Esophagus squamous epithelium (tissue), 4 donors: Measurements from ENCODE around the gene INTS13.

Experiments used
- POLR2A ChIP-seq, 4 donors: fragments of 450-650 bp; IDR thresholded peaks; one replicate each; pipeline ENCODE4 v1.6.1; 2017; ENCODE audit warnings: antibody characterized with exemption in 4 of 4, mild to moderate bottlenecking in 4 of 4, moderate library complexity in 3 of 4
- TF ChIP-seq, protein P1 (sequence below), 6 experiments: fragments of 450-650 bp in 4 of 6; fragments of 200-600 bp in 2 of 6; sonication (generic) in 2 of 6; IDR thresholded peaks; one replicate each; pipeline ENCODE4 v1.5.1; 2016 to 2019; ENCODE audit warnings: antibody characterized with exemption in 6 of 6, mild to moderate bottlenecking in 4 of 6, moderate library complexity in 4 of 6

- no peak for TF ChIP-seq POLR2A (IDR thresholded peaks at IDR 0.05)
- TF ChIP-seq, protein P1, sequence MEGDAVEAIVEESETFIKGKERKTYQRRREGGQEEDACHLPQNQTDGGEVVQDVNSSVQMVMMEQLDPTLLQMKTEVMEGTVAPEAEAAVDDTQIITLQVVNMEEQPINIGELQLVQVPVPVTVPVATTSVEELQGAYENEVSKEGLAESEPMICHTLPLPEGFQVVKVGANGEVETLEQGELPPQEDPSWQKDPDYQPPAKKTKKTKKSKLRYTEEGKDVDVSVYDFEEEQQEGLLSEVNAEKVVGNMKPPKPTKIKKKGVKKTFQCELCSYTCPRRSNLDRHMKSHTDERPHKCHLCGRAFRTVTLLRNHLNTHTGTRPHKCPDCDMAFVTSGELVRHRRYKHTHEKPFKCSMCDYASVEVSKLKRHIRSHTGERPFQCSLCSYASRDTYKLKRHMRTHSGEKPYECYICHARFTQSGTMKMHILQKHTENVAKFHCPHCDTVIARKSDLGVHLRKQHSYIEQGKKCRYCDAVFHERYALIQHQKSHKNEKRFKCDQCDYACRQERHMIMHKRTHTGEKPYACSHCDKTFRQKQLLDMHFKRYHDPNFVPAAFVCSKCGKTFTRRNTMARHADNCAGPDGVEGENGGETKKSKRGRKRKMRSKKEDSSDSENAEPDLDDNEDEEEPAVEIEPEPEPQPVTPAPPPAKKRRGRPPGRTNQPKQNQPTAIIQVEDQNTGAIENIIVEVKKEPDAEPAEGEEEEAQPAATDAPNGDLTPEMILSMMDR (IDR thresholded peaks at IDR 0.05): no peak
Observed at GRCh38 chr12:26906704-26907103, 31.1 kb downstream of the INTS13 start.
